GM12801 (cell line): ENCODE measurements around the gene MYOF.

Experiments
- CTCF ChIP-seq: IDR thresholded peaks from one replicate; pipeline ENCODE4 v1.5.1; 2011; ENCODE audit warnings: control low read depth; ENCODE audit not compliant: insufficient read length; ENCODE audit errors: extremely low read depth

The MYOF gene

GRCh38 chr10:93342366-93342765 lies 139.8 kb downstream of the MYOF start:
- no peak for TF ChIP-seq CTCF

- no peak for TF ChIP-seq CTCF
Measured at GRCh38 chr10:93337309-93337721, 144.8 kb downstream of the MYOF start.

- TF ChIP-seq CTCF: no peak
Measured at GRCh38 chr10:93336678-93337077, 145.5 kb downstream of the MYOF start.

GRCh38 chr10:93336110-93336509 lies 146.0 kb downstream of the MYOF start:
- TF ChIP-seq CTCF: no peak

- TF ChIP-seq CTCF: no peak
Measured at GRCh38 chr10:93334901-93335327, 147.2 kb downstream of the MYOF start.

GRCh38 chr10:93334181-93334580 lies 148.0 kb downstream of the MYOF start:
- TF ChIP-seq CTCF: no peak

GRCh38 chr10:93333278-93333978 lies 148.7 kb downstream of the MYOF start:
- no peak for TF ChIP-seq CTCF
